Astrocyte (in vitro differentiated cells and primary cell): ENCODE results near the gene CHCHD6. TPM values are rescaled to one million over a fixed set of nuclear protein-coding genes. Genes with fewer than 3 reads are reported as not detected.

Experiments
- DNase-seq: peaks from one replicate; pipeline ENCODE4 v3.0.0-alpha.2; 2010; ENCODE audit warnings: low read depth
- FAIRE-seq: peaks from 2 replicates; lab custom pipeline; 2011; peaks lifted over from hg19 to GRCh38; lab: Jason Lieb, UNC
- H2AFZ ChIP-seq: 2 replicates; pipeline ENCODE4 v1.6.0; 2012; ENCODE audit warnings: low read depth, low read length, inconsistent platforms
- H3K27ac ChIP-seq: 2 replicates; pipeline ENCODE4 v1.5.1; 2011; ENCODE audit warnings: low read depth, low read length, inconsistent platforms
- H3K27me3 ChIP-seq: 2 replicates; pipeline ENCODE4 v1.6.0; 2011; ENCODE audit warnings: low read length, inconsistent platforms; ENCODE audit not compliant: insufficient read depth
- H3K36me3 ChIP-seq: 2 replicates; pipeline ENCODE4 v1.5.1; 2011; ENCODE audit warnings: low read length, inconsistent platforms; ENCODE audit not compliant: insufficient read depth
- H3K4me1 ChIP-seq: 2 replicates; pipeline ENCODE4 v1.5.1; 2011; ENCODE audit warnings: low read length, inconsistent platforms; ENCODE audit not compliant: insufficient read depth
- H3K4me2 ChIP-seq: 2 replicates; pipeline ENCODE4 v1.6.0; 2012; ENCODE audit warnings: low read length, inconsistent platforms
- H3K4me3 ChIP-seq: 2 replicates; pipeline ENCODE4 v1.5.1; 2011; ENCODE audit warnings: low read depth, mild to moderate bottlenecking, low read length, inconsistent platforms; ENCODE audit not compliant: insufficient read depth
- H3K79me2 ChIP-seq: 2 replicates; pipeline ENCODE4 v1.6.0; 2012; ENCODE audit warnings: mild to moderate bottlenecking, low read length, inconsistent platforms; ENCODE audit not compliant: insufficient read depth
- H3K9ac ChIP-seq: 2 replicates; pipeline ENCODE4 v1.6.0; 2012; ENCODE audit warnings: mild to moderate bottlenecking, low read length, inconsistent platforms
- H3K9me3 ChIP-seq: 2 replicates; pipeline ENCODE4 v1.5.1; 2012; ENCODE audit warnings: low read depth, mild to moderate bottlenecking, low read length, inconsistent platforms; ENCODE audit not compliant: insufficient read depth
- H4K20me1 ChIP-seq: 2 replicates; pipeline ENCODE4 v1.6.0; 2012; ENCODE audit warnings: low read length, inconsistent platforms; ENCODE audit not compliant: insufficient read depth
- H3K27ac Mint-ChIP-seq: one replicate; pipeline ENCODE4 v1.8.0; 2021; ENCODE audit warnings: mild to moderate bottlenecking, mixed read lengths; ENCODE audit not compliant: unreplicated experiment
- H3K27me3 Mint-ChIP-seq: one replicate; pipeline ENCODE4 v1.8.0; 2021; ENCODE audit warnings: low read depth, mixed read lengths; ENCODE audit not compliant: unreplicated experiment
- H3K36me3 Mint-ChIP-seq: one replicate; pipeline ENCODE4 v1.8.0; 2021; ENCODE audit warnings: low read depth, mixed read lengths; ENCODE audit not compliant: unreplicated experiment
- H3K4me1 Mint-ChIP-seq: one replicate; pipeline ENCODE4 v1.8.0; 2021; ENCODE audit warnings: low read depth, mixed read lengths; ENCODE audit not compliant: unreplicated experiment
- H3K4me3 Mint-ChIP-seq: one replicate; pipeline ENCODE4 v1.8.0; 2021; ENCODE audit warnings: mild to moderate bottlenecking, moderate library complexity, mixed read lengths; ENCODE audit not compliant: unreplicated experiment
- H3K9me3 Mint-ChIP-seq: one replicate; pipeline ENCODE4 v1.8.0; 2021; ENCODE audit warnings: mild to moderate bottlenecking, mixed read lengths; ENCODE audit not compliant: unreplicated experiment
- EZH2 ChIP-seq: IDR thresholded peaks from 2 replicates; pipeline ENCODE4 v1.6.1; 2012; ENCODE audit warnings: mild to moderate bottlenecking, low read length, inconsistent platforms; ENCODE audit not compliant: insufficient read depth
- total RNA-seq: library from RNA; stranded (reverse); gene quantifications from 2 replicates; pipeline ENCODE4 v1.2.1, GENCODE V29; 2021
- TF ChIP-seq, protein P1 (sequence below): IDR thresholded peaks from 2 replicates; pipeline ENCODE4 v1.5.1; 2011; ENCODE audit warnings: low read depth, mild to moderate bottlenecking, inconsistent platforms, low read length, moderate library complexity; ENCODE audit not compliant: insufficient read depth

The CHCHD6 gene
- total RNA-seq, 1 donor from 2014 or later = 21.1 TPM

DNA sequence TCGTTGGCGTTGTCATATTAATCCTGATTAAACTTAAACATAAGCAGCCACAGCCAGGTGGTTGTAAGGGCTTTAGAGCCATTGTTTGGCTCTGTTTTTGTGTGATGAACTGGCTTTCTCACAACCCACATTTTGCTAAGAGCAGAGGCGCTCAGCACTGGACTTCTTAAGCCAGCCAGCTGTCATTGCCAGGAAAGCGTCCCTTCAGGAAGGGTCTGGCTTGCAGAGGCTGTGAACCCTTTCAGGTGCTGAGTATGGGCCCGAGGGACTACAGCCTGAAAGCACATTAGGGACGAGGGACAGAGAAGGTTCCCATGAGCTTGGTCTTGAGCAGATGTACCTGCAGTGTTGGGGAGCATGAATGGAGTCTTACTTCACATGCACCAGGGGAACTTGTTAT lies 112.3 kb downstream of the CHCHD6 start:
- Mint-ChIP-seq H3K9me3 (no peaks in the 10 kb centered on the region), H3K27me3 (no peaks in the 10 kb centered on the region), H3K4me3 (no peak overlapping the region), H3K27ac (no peak overlapping the region), H3K36me3 (no peaks in the 10 kb centered on the region), H3K4me1 (peaks cover 12% of the 10 kb centered on the region)
- no peak for FAIRE-seq
- Histone ChIP-seq H4K20me1 (peaks cover 9% of the 10 kb centered on the region), H3K4me2 (no peak overlapping the region), H3K9ac (no peak overlapping the region), H2AFZ (no peak overlapping the region), H3K4me1 (no peaks in the 10 kb centered on the region), H3K79me2 (no peaks in the 10 kb centered on the region), H3K4me3 (no peak overlapping the region), H3K27me3 (no peaks in the 10 kb centered on the region), H3K36me3 (no peaks in the 10 kb centered on the region), H3K27ac (no peak overlapping the region), H3K9me3 (no peaks in the 10 kb centered on the region)
- TF ChIP-seq, protein P1, sequence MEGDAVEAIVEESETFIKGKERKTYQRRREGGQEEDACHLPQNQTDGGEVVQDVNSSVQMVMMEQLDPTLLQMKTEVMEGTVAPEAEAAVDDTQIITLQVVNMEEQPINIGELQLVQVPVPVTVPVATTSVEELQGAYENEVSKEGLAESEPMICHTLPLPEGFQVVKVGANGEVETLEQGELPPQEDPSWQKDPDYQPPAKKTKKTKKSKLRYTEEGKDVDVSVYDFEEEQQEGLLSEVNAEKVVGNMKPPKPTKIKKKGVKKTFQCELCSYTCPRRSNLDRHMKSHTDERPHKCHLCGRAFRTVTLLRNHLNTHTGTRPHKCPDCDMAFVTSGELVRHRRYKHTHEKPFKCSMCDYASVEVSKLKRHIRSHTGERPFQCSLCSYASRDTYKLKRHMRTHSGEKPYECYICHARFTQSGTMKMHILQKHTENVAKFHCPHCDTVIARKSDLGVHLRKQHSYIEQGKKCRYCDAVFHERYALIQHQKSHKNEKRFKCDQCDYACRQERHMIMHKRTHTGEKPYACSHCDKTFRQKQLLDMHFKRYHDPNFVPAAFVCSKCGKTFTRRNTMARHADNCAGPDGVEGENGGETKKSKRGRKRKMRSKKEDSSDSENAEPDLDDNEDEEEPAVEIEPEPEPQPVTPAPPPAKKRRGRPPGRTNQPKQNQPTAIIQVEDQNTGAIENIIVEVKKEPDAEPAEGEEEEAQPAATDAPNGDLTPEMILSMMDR = no peak
- TF ChIP-seq EZH2 = no peak
- DNase-seq = no peak

DNA sequence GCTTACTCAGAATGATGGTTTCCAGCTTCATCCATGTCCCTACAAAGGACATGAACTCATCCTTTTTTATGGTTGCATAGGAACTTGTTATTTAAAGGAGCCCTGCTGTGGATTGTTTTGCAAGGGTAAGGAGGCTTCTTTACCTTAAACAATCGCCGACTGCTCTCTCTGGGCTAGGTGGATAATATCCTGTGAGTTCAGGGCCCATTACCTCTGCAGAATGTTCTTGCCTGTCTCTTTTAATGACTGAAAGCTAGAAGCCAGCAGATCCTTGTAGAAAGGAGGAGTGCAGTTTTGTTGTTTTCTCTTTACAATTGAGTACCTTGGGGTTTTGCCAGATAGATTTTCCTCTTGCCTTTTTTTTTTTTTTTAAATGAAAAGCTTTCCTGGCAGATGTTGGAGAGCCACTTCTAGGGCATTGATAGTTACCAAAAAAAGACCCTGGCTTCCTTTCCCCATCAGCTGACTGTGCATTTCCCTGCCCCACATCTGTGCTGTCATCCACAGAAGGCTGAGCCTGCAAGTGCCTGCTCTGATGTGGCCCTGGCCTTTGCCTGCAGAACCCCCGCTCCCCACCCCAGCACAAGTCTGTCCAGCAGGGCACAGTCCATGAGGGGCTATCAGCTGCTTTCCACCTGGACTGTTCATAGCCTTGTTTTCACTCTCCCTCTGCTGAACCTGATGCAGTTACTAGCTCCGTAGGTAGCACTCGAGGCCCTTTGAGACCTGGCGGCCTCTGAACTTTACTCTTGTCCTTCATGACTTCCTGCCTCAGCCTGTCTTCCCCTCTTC lies 113.1 kb downstream of the CHCHD6 start:
- Histone ChIP-seq H3K9ac (no peak overlapping the region), H3K36me3 (no peaks in the 10 kb centered on the region), H3K4me1 (no peaks in the 10 kb centered on the region), H3K79me2 (no peaks in the 10 kb centered on the region), H3K27ac (no peak overlapping the region), H2AFZ (no peak overlapping the region), H4K20me1 (peaks cover 9% of the 10 kb centered on the region), H3K27me3 (no peaks in the 10 kb centered on the region), H3K9me3 (no peaks in the 10 kb centered on the region), H3K4me2 (no peak overlapping the region), H3K4me3 (no peak overlapping the region)
- no peak for TF ChIP-seq EZH2
- TF ChIP-seq, protein P1 = no peak
- no peak overlapping the region for H3K4me3 Mint-ChIP-seq
- FAIRE-seq (no peak), DNase-seq (no peak)
- H3K27me3 Mint-ChIP-seq = no peaks in the 10 kb centered on the region
- no peaks in the 10 kb centered on the region for H3K9me3 Mint-ChIP-seq
- peaks cover 6% of the 10 kb centered on the region for H3K4me1 Mint-ChIP-seq
- H3K36me3 Mint-ChIP-seq = peaks cover 4% of the 10 kb centered on the region
- no peak overlapping the region for H3K27ac Mint-ChIP-seq

DNA sequence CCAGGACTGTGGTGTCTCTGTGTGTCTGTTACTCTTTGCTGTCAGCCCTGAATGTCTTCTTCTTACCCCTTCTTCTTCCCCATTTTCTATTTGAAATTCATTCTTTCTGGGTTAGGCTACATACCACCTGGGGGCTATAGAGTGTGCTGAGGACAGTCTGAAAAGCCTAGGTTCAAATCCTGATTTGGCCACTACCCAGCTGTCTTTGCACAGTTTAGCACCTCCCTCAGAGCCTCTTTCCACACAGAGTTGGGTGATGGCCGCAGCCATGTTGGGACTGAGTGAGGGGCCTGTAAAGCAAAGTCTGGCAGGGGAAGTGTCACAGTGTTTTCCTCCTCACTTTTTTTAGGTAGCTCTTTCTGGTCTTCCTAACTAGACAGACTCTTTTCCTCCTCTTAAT lies 113.7 kb downstream of the CHCHD6 start:
- FAIRE-seq (no peak), DNase-seq (no peak)
- Mint-ChIP-seq H3K4me1 (peaks cover 6% of the 10 kb centered on the region), H3K4me3 (no peak overlapping the region), H3K27ac (no peak overlapping the region), H3K9me3 (no peaks in the 10 kb centered on the region), H3K27me3 (no peaks in the 10 kb centered on the region), H3K36me3 (peaks cover 4% of the 10 kb centered on the region)
- H3K27me3 ChIP-seq = no peaks in the 10 kb centered on the region
- no peak for TF ChIP-seq EZH2
- TF ChIP-seq, protein P1 = no peak
- H3K9me3 ChIP-seq = no peaks in the 10 kb centered on the region
- H3K4me1 ChIP-seq = no peaks in the 10 kb centered on the region
- H3K27ac ChIP-seq = no peak overlapping the region
- no peaks in the 10 kb centered on the region for H3K36me3 ChIP-seq
- H3K4me2 ChIP-seq = no peak overlapping the region
- H3K79me2 ChIP-seq = no peaks in the 10 kb centered on the region
- no peak overlapping the region for H3K4me3 ChIP-seq
- no peak overlapping the region for H3K9ac ChIP-seq
- H4K20me1 ChIP-seq = peaks cover 9% of the 10 kb centered on the region
- H2AFZ ChIP-seq = no peak overlapping the region
